UCSD-AML1 (cell line): ENCODE results near the gene LLPH.

ENCODE experiments used
- DNase-seq: peaks from one replicate; lab custom pipeline; 2025; ENCODE audit not compliant: unreplicated experiment; lab: John Stamatoyannopoulos, UW

LLPH gene

DNA sequence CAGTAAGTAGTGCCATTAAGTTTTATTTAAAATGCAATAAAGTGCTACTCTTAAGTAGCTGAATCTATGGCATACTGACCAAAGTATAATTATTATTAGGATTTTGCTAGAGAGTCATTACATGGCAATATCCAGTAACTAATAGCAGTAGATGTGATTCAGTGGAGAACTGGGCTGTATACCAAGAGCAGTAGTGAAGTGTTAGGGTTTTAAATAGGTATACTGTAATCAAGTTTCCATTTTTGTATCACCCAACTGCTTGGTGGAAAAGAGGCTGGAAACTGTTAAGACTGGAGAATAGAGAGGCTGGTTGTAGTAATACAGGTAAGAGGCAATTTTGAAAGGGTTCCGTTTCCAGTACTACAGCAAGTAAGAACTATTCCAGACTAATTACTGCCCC, 13.3 kb upstream of the LLPH start:
- DNase-seq = no peak

DNA sequence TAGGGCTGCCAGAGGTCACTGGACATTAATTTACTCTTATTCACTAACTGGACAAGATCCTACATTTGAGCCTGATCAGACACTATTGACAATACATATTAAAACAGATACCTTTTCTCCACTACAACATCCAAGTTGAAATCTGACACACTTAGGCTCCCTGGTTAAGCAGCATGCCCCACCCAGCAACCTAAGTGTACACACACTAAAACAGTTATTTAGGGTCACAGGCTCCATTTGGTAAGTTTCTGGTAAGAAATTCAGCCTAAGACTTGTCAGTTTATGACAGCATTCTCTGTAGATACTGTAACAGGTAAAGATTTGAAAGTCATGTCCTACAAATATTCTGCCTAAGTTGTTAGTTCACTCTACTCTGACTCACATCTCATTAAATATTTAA, 12.3 kb upstream of the LLPH start:
- no peak for DNase-seq

GRCh38 chr12:66141299-66141698, 10.7 kb upstream of the LLPH start:
- no peak for DNase-seq

DNA sequence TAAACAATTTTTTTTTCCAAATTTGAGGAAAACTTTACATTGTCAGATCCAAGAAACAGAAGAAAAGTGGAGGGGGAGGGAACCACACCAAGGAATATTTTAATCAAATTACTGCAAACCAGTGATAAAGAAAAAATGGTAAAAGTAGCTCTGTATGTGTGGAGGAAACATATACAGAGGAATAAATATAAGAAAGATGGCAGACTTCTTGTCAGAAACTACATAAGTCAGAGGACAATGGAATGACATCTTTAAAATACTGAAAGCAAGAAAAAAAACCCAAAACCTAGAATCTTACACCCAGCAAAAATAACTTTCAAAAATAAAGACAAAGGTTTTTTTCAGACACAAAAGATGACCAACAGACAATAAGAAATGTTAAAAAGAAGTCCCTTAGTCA, 10.2 kb upstream of the LLPH start:
- no peak for DNase-seq

GRCh38 chr12:66139328-66139727, 8.8 kb upstream of the LLPH start:
- no peak for DNase-seq

DNA sequence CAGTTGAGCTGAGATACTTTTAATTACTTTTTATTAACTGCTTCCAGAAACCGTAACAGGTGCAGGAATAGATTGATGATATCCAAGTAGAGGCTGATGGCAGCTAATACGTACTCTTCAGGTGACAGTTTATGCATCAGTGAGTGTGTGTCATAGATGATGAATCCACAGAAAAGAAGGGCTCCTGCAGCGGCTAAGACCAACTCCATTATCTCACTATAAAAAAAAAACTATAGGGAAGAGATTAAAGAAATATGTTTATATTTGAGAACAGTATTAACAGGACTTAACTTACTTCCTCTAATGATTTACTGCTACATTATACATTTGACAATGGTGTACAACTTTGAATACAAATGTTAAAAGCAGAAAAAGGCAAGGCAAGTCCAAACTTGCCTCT, 7.4 kb upstream of the LLPH start:
- DNase-seq = no peak

DNA sequence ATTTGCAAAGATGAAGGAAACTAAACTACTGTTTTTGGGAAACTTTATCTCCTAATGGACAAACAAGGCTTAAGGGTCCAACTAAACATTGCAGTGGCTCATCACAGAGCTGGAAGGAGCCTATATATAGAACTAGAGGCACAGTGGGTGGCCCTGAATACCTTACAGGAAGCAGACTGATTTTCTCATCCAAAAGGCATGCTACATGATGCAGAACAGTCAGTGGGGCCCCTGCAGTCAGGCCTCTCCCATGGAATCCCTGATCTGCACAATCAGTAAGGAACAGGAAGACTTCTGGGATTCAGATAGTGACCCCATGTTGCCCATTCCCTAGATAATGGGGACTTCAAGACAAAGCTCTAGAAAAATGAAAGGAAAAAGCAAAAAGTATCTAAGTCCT, 1.9 kb upstream of the LLPH start:
- DNase-seq = no peak

DNA sequence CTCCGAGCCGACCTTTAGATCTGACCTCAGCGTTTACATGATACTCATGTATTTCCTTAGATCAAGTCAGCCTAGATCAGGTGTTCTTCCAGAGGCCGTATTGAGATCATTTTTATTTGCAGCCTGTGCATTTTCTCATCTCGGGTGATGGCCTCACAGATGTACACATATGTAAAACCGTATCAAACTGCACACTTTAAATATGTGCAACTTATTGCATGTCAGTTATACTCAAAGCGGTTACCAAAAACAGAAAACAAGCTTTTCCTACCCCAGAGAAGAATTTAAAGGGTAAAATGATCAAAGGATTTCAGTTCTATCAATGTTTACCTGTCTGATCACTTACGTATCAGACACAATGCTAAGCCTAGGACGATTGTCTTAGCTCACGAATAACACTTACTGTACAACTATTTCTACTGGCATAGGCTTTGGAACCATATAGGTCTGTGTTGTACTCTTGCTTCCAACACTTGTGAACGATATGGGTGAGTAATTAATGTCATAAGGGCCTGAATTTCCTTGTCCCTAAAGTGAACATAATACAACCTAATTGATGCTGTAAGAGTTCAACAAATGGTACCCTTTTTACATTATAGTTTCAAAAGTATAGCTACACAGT, 628 bp upstream of the LLPH start:
- no peak for DNase-seq

DNA sequence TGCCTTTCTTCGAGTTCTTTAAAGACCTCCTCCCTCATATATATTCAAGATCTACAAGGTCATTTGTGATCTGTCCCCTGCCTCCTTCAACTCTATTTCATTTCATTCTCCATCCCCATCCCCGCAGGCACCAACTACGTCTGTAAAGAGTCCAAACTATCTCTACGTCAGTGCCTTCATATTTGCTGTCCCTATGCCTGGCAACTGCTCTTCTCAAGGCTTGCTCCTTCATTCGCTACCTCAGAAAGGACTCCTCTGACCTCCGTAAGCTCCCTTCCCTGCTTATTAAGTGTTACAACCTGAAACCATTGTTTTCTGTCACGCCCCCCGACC, 650 bp downstream of the LLPH start:
- DNase-seq = no peak

DNA sequence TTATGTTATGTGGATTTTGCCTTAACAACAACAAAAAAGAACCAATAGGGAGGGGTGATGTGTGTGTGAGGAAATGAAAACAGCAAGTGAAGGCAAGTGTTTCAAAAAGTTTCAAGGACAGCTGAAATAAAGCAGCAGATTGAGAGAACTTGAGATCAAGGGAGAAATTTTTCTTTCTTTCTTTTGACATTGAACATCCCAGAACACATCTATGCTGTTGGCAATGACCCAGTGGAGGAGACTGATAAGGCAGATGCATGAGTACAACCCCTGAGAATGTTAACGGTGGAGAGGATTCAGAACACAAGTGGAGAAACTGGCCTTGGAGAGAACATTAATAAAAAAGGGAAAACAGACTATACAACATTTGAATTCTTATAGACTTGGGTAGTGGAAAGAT, 2.9 kb downstream of the LLPH start:
- no peak for DNase-seq

GRCh38 chr12:66120477-66120876, 10.1 kb downstream of the LLPH start:
- DNase-seq = no peak

DNA sequence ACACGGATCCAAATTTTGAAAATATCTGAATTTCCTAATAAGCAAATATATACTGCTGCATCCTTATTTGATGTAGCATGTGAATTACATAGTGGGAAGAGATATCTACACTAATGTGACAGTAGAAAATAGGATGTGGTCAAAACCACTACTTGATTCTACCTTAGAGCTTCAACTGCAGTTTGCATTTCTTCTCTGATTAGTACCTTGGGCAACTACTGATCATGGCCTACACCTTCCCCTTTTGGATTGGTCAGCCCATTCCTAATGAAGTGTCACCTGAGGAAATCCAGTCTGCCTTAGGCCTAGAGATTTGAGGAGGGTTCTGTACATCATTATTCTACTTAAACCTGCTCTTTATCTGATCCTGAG, 10.7 kb downstream of the LLPH start:
- DNase-seq = no peak

GRCh38 chr12:66119229-66119869, 11.2 kb downstream of the LLPH start:
- DNase-seq = no peak

- DNase-seq = no peak
These were observed 12.2 kb downstream of the LLPH start for GRCh38 chr12:66118240-66118891.

DNA sequence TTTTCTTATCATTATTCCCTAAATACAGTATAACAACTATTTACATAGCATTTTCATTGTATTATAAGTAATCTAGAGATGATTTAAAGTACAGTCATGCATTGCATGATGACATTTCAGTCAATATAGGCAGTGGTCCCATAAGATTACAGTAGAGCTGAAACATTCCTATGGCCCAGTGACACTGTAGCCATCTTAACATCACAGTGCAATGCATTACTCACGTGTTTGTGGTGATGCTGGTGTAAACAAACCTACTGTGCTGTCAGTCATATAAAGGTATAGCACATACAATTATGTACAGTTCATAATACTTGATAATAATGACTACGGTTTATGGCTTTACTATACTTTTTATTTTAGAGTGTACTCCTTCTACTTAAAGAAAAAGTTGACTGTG, 13.3 kb downstream of the LLPH start:
- no peak for DNase-seq

DNA sequence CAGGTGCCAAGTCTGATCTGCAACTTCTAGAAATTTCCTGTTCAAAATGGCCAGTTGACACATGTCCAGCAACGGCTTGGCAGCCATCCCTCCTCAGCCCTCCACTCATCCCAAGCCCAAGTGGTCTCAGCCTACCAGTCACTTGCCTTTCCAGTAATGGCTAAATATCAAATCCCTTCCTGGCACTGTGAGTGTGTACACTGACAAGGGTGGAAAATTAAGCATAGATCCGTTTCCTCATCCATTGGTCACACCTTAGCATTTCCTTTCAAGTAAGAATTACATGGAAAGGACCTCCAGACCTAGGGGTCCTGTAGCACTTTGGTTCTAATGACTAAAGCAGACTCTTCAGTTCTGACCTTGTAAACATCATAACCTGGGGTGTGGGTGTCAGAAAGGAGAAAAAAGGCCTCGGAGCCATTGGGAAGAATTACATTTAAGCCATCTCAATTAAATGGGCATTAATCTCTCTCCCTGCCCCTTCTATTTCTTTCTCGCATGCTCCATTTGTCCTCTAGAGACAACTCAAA, 15.4 kb downstream of the LLPH start:
- no peak for DNase-seq

DNA sequence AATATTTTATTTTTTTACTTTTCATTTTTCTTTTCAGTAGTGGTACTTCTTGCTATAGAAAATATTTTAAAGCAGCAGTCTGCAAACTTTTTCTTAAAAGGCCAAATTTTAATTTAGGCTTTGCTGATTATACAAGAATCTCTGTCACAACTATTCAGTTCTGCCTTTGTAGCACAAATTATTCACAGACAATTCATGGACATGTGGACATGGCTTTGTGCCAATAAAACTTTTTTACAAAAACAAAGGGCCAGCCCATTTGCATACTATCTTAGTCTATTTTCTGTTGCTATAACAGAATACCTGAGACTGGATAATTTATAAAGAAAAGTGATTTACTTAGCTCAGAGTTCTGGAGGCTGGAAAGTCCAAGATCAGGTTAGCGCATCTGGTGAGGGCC, 17.1 kb downstream of the LLPH start:
- DNase-seq = no peak

DNA sequence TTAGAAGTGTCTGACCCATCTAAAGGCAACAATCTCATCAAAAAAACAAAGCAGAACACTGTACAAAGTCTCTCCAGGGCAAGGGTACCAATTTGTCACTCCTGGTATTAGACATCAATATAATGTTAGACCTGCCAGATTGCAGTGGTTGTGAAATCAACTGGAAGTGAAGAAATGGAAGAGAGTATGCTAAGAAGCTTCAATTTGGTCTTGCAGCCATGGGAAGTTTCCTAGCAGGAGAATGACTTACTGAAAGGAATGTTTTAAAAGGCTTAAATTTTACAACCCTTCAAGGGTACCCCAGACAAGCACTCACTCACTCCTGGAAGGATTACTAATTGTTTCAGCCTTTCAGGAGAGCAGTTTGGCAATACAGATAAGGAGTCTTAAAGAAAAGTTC, 18.9 kb downstream of the LLPH start:
- no peak for DNase-seq

DNA sequence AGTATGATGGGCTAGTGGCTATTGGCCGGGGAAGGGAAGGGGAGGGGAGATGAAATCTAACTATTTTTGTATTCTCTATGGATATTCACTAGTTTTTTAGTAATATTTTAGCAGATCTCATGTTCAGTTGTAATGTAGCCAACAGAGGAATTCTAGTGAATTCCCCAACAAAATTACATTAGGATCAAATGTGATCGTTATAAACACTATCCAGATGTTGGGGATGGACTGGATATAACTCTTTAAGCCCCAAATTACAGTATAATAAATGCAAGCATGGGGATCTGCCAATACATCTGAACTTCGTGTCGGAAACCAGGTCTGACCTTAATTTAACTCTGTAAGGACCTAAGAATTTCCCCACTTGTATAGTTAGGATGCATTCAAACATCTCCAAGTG, 21.5 kb downstream of the LLPH start:
- no peak for DNase-seq

DNA sequence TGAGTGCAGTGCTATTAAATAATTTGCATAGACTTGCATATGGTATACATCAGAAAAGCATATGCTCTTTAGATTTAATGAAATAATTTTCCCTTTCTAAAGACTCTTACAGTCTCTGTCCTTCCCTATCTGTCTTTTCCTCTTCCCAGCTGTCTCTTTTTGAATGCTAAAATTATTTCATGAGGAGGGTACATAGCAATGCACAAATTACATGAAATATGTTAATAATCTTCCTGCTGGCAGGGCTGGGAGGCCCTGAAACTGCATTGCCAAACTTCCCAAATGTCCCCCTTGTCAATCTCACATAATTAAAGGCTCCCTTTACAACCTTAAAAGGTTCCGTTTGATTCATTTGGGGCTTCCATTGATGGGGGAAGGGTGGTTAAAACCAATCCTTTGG, 22.2 kb downstream of the LLPH start:
- no peak for DNase-seq

DNA sequence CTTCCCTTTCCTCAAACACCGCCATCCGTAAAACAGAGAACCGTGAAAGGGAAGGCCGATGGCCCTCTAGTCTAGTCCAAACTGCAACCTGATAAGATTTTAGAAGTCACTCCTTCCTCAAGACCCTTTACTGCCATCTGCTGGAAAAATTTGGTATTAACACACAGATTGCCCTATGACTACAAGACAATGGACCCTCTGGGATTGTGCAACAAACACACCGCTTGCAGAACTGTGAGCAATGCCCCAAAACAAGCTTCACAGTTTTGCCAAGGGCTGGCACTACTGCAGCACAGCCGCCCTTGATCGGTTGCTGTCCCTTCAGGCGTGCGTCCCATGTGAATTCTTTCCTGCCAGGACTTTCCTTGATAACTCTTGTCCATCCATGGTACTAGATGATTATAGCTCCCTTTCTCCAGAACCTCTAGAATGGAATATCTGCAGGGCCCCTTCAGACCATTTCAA, 23.1 kb downstream of the LLPH start:
- peak; percentile 17 for DNase-seq

GRCh38 chr12:66103016-66103913, 27.3 kb downstream of the LLPH start:
- DNase-seq = no peak
